NCI-H345 (cell line): Measurements from ENCODE around the gene FBN1.

Experiments used
- DNase-seq: peaks from one replicate; lab custom pipeline; 2025; lab: John Stamatoyannopoulos, UW

FBN1 gene

GRCh38 chr15:48366584-48367312, 278.8 kb downstream of the FBN1 start:
- no peak for DNase-seq

- no peak for DNase-seq
Observed at GRCh38 chr15:48365575-48365974, 279.9 kb downstream of the FBN1 start.

- DNase-seq = no peak
Observed at GRCh38 chr15:48363474-48363873, 282.0 kb downstream of the FBN1 start.

- no peak for DNase-seq
Observed at GRCh38 chr15:48361685-48362084, 283.8 kb downstream of the FBN1 start.

- DNase-seq = no peak
Observed at GRCh38 chr15:48360841-48361240, 284.7 kb downstream of the FBN1 start.
